Left kidney (tissue), 2 donors: Measurements from ENCODE around the gene BLTP3A. TPM values are rescaled to one million over a fixed set of nuclear protein-coding genes. Genes with fewer than 3 reads are reported as not detected.

Experiments used
- DNase-seq: peaks from one replicate; pipeline ENCODE4 v3.0.0-alpha.2; 2013
- polyA plus RNA-seq: library from polyadenylated mRNA; unstranded; fragments of 120-200 nt; gene quantifications from one replicate; pipeline ENCODE4 v1.2.1, GENCODE V29; 2013; ENCODE audit not compliant: insufficient read length

The BLTP3A gene
- polyA plus RNA-seq, 1 donor, result 17.3 TPM

DNA sequence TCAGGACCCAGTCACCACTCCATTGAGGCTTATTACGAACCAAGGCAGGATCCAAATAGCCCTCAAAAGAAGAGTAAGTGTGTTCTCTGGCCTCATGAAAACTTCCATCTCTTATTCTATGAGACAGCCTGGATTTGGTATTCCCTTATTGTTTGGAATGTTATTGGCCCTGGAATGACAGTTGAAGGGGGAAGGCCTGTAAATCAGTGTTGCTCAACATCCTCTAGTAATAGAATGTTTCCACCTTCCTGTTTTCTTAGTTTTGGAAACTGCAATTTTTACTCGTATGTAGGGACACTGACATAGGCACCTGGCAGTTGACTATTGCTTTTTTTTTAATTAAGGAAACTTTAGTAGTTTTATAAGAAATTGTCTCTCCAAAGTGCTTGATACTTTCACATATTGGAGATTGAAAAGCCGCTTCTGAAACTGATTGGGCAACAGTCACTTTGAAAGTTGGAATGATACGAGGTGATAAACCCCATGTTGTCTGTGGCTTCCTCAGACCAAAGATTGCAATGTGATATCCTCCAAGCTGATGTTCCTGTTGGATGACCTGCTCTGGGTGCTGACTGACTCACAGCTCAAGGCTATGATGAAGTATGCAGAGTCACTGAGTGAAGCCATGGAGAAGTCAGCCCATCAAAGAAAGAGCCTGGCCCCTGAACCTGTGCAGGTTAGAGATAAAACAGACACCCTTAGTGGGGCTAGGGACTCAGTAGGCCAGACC is 43.1 kb downstream of the BLTP3A start:
- no peak for DNase-seq

DNA sequence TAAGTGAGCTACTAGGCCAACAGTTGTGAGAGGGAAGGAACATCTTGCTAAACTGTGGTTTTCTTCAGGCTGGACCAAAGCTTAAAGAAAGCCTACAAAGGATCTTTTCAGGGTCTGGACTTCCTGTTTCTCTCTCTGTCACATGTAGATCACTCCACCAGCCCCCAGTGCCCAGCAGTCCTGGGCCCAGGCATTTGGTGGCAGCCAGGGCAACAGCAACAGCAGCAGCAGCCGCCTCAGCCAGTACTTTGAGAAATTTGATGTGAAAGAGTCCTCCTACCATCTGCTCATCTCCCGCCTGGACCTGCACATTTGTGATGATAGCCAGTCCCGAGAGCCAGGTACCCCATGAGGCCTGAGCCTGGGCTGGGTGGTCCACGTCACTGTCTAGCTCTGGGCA is 44.1 kb downstream of the BLTP3A start:
- no peak for DNase-seq

DNA sequence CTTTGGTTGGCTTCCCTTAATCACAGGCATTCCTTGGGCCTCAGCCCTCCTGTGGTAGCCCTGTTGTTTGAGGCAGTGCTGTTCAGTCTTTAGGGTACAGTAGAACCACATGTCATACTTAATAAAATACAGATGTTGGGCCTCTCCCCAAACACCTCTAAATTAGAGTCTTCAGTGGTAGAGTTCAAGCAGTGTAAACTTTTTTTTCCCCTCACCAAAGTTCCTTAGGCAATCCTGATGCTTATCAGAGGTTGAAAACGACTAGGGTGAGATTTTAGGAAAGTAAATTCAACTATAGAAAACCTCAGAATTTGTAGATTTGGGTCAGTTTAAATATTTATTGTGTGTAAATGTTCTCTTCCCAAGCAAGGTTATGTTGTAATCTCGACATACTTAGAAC is 44.6 kb downstream of the BLTP3A start:
- DNase-seq, result no peak

DNA sequence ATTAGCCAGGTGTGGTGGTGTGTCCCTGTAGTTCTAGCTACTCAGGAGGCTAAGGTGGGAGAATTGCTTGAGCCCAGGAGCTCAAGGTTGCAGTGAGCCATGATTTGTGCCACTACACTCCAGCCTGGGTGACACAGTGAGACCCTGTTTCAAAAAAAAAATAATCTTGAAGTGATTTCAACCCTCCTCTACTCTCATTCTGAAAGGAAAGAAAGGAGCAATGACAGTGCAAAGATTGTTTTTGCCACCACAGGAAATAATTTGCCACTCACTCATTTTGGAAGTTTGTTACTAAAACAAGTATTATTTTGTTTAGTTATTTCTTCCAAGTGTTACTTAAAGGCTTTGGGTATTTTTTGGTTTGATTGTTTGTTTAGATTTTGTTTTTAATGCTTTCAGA is 45.6 kb downstream of the BLTP3A start:
- no peak for DNase-seq

DNA sequence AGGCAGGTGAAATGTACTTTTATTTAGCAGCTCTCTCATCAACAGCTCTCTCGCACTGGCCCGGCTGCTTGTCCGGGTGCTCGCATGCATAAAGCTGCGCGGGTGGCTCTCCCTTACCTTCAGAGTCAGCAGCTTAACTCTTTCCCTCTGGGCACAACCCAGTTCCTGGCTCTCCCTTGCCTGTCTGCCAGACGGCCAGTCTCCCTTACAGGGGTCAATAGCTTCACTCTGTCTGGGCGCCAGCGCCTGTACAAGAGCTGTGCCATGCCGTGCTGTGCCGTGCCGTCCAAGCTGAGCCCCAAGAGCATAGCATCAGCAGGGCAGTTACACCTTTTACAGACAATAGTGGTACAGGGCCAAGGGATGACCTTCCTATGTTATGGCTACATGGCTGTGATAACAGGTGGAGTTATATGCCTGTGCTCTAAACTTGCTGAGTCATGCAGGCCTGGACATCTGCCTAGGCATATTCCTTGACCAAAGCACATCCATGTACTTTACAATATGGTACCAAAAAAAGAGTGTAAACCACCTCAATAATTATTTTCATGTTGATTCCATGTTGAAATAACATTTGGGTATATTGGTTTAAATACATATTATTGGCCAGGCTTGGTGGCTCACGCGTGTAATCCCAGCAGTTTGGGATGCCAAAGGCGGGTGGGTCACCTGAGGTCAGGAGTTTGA is 47.9 kb downstream of the BLTP3A start:
- DNase-seq, result no peak

Other genes starting within 250 kb of the BLTP3A start
- 0.07 TPM for gene SPDEF, start 235.8 kb upstream of the BLTP3A start, polyA plus RNA-seq
- 49.8 TPM for gene ILRUN, start 95.3 kb upstream of the BLTP3A start, polyA plus RNA-seq
- gene SNRPC, start 34.6 kb upstream of the BLTP3A start, polyA plus RNA-seq, result 121 TPM
- 58.2 TPM for gene TAF11, start 96.0 kb downstream of the BLTP3A start, polyA plus RNA-seq
- gene ANKS1A, start 97.2 kb downstream of the BLTP3A start, polyA plus RNA-seq, result 42.0 TPM